Right atrium auricular region (tissue), 2 donors: ENCODE measurements around the gene NET1. TPM values are rescaled to one million over a fixed set of nuclear protein-coding genes. Genes with fewer than 3 reads are reported as not detected.

ENCODE experiments used
- DNase-seq: peaks from one replicate; pipeline ENCODE4 v3.0.0-alpha.2; 2019; ENCODE audit warnings: low spot score
- H3K27ac ChIP-seq, 2 donors: fragments of 200-600 bp; sonication (generic); 1 replicate in 1 of 2; 2 replicates in 1 of 2; pipeline ENCODE4 v1.5.1; 2016 to 2019
- H3K27me3 ChIP-seq, 2 donors: fragments of 200-600 bp; sonication (generic); one replicate each; pipeline versions ENCODE4 v1.5.1 to v1.6.0; 2017 to 2019
- H3K36me3 ChIP-seq: fragments of 200-600 bp; sonication (generic); one replicate; pipeline ENCODE4 v1.5.1; 2016
- H3K4me1 ChIP-seq, 2 donors: fragments of 200-600 bp; sonication (generic); one replicate each; pipeline versions ENCODE4 v1.5.1 to v1.6.0; 2017 to 2019
- H3K4me3 ChIP-seq, 2 donors: fragments of 200-600 bp; sonication (generic); 1 replicate in 1 of 2; 2 replicates in 1 of 2; pipeline ENCODE4 v1.5.1; 2017 to 2019; ENCODE audit warnings: mild to moderate bottlenecking in 1 of 2, moderate library complexity in 1 of 2
- H3K9me3 ChIP-seq, 2 donors: fragments of 200-600 bp; sonication (generic); one replicate each; pipeline ENCODE4 v1.5.1; 2019
- CTCF ChIP-seq, 2 donors: fragments of 200-600 bp; sonication (generic); IDR thresholded peaks; one replicate each; pipeline ENCODE4 v1.5.1; 2019; ENCODE audit warnings: antibody characterized with exemption in 2 of 2
- total RNA-seq, 2 donors: library from RNA; depleted of rRNA; stranded (reverse); fragments of >200 nt; gene quantifications; one replicate each; pipeline ENCODE4 v1.1.0, GENCODE V29; 2016

The NET1 gene
- total RNA-seq, 2 donors from 2014 or later = 12.8 to 19.8 TPM

- no peak for TF ChIP-seq CTCF (IDR thresholded peaks at IDR 0.05)
- no peak overlapping the region for H3K27ac ChIP-seq
- H3K9me3 ChIP-seq = no peaks in the 10 kb centered on the region
- no peaks in the 10 kb centered on the region for H3K4me1 ChIP-seq
- H3K4me3 ChIP-seq = no peak overlapping the region
- DNase-seq = no peak
- H3K27me3 ChIP-seq = no peaks in the 10 kb centered on the region
- H3K36me3 ChIP-seq = peaks cover 53% of the 10 kb centered on the region
Observed at GRCh38 chr10:5456563-5456962, 44.2 kb downstream of the NET1 start.

GRCh38 chr10:5457741-5458140, 45.4 kb downstream of the NET1 start:
- no peaks in the 10 kb centered on the region for H3K4me1 ChIP-seq
- no peaks in the 10 kb centered on the region for H3K9me3 ChIP-seq
- no peaks in the 10 kb centered on the region for H3K27me3 ChIP-seq
- DNase-seq = no peak
- peaks cover 44% of the 10 kb centered on the region for H3K36me3 ChIP-seq
- no peak overlapping the region for H3K27ac ChIP-seq
- H3K4me3 ChIP-seq = no peak overlapping the region
- TF ChIP-seq CTCF (IDR thresholded peaks at IDR 0.05) = no peak

GRCh38 chr10:5458425-5458824, 46.1 kb downstream of the NET1 start:
- Histone ChIP-seq H3K27ac (no peak overlapping the region), H3K9me3 (no peaks in the 10 kb centered on the region), H3K36me3 (peaks cover 37% of the 10 kb centered on the region), H3K4me1 (no peaks in the 10 kb centered on the region), H3K27me3 (no peaks in the 10 kb centered on the region), H3K4me3 (no peak overlapping the region)
- DNase-seq = no peak
- no peak for TF ChIP-seq CTCF (IDR thresholded peaks at IDR 0.05)

DNA sequence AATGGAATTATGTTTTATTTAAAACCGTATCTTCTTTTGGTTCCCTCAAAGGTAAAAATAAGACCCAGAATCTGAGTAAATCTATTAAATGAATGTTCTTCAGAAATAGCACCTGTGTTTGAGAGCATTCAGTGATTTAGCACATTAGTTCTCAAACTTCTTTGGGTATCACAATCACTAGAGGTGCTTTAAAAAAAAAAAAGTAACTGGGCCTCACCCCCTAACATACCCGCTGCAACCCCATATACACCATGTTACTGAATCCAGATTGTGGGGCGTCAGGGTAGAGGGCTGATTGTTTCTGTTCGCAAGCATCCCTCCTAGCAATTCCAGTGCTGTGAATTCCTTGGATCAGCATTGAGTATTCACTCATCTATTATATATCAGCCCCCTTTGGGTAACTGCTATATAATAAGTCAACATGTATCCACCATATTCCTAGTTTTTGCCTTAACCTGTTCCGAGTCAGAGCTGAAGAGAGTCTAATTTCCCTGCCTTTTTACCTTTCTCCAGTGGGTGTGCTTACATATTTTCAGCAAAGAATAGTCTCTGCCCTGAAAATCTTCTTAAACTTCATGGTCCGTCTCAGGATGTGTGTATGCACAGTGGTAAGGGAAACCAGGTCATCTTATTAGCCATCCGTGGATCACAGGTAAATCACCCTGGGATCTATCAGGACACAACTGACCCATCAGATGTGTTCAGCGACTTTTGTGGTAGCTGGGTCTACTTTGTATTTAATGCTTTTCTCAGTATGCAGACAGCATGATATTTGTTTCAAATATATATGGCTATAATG, 46.8 kb downstream of the NET1 start:
- no peak for DNase-seq
- H3K4me3 ChIP-seq = no peak overlapping the region
- no peaks in the 10 kb centered on the region for H3K9me3 ChIP-seq
- H3K27me3 ChIP-seq = no peaks in the 10 kb centered on the region
- no peak overlapping the region for H3K27ac ChIP-seq
- no peak for TF ChIP-seq CTCF (IDR thresholded peaks at IDR 0.05)
- peaks cover 30% of the 10 kb centered on the region for H3K36me3 ChIP-seq
- H3K4me1 ChIP-seq = no peaks in the 10 kb centered on the region

- TF ChIP-seq CTCF (IDR thresholded peaks at IDR 0.05) = no peak
- DNase-seq = no peak
- Histone ChIP-seq H3K4me3 (no peak overlapping the region), H3K9me3 (no peaks in the 10 kb centered on the region), H3K36me3 (peaks cover 16% of the 10 kb centered on the region), H3K27ac (no peak overlapping the region), H3K27me3 (no peaks in the 10 kb centered on the region), H3K4me1 (no peaks in the 10 kb centered on the region)
Observed at GRCh38 chr10:5460468-5461202, 48.3 kb downstream of the NET1 start.
